Smooth muscle cell (in vitro differentiated cells): ENCODE data around the gene SLC12A2. TPM values are rescaled to one million over a fixed set of nuclear protein-coding genes. Genes with fewer than 3 reads are reported as not detected.

Experiments
- DNase-seq: peaks from one replicate; lab custom pipeline; 2025; ENCODE audit not compliant: unreplicated experiment; lab: John Stamatoyannopoulos, UW
- H2AFZ ChIP-seq: fragments of 200-600 bp; sonication (generic); 2 replicates; pipeline ENCODE4 v1.6.0; 2016; ENCODE audit warnings: antibody characterized with exemption, low read depth, mild to moderate bottlenecking
- H3F3A ChIP-seq: fragments of 200-600 bp; sonication (generic); 2 replicates; pipeline ENCODE4 v1.6.0; 2017; ENCODE audit warnings: antibody characterized with exemption, low read depth
- H3K27ac ChIP-seq: fragments of 200-600 bp; sonication (generic); 2 replicates; pipeline ENCODE4 v1.5.1; 2016; ENCODE audit warnings: low read depth, mild to moderate bottlenecking
- H3K27me3 ChIP-seq: fragments of 200-600 bp; sonication (generic); 2 replicates; pipeline ENCODE4 v1.6.1; 2016; ENCODE audit warnings: low read depth, mild to moderate bottlenecking
- H3K36me3 ChIP-seq: fragments of 200-600 bp; sonication (generic); 2 replicates; pipeline ENCODE4 v1.5.1; 2016; ENCODE audit warnings: low read depth
- H3K4me1 ChIP-seq: fragments of 200-600 bp; sonication (generic); 2 replicates; pipeline ENCODE4 v1.5.1; 2016; ENCODE audit warnings: low read depth
- H3K4me2 ChIP-seq: fragments of 200-600 bp; sonication (generic); 2 replicates; pipeline ENCODE4 v1.6.0; 2016; ENCODE audit warnings: mild to moderate bottlenecking
- H3K4me3 ChIP-seq: fragments of 200-600 bp; sonication (generic); 2 replicates; pipeline ENCODE4 v1.5.1; 2016; ENCODE audit warnings: mild to moderate bottlenecking
- H3K79me2 ChIP-seq: fragments of 200-600 bp; sonication (generic); 2 replicates; pipeline ENCODE4 v1.6.0; 2016; ENCODE audit warnings: low read depth, mild to moderate bottlenecking
- H3K9ac ChIP-seq: fragments of 200-600 bp; sonication (generic); 2 replicates; pipeline ENCODE4 v1.6.0; 2016; ENCODE audit warnings: low read depth
- H3K9me3 ChIP-seq: fragments of 200-600 bp; sonication (generic); replicated peaks from 2 replicates; pipeline ENCODE4 v1.5.1; 2016; ENCODE audit warnings: low read depth
- H4K20me1 ChIP-seq: fragments of 200-600 bp; sonication (generic); 2 replicates; pipeline ENCODE4 v1.6.0; 2016; ENCODE audit warnings: low read depth
- WGBS: methylation state at CpG from one replicate; pipeline ENCODE4 v1.1.7; 2016; ENCODE audit warnings: low lambda C conversion rate; 5-methylcytosine and 5-hydroxymethylcytosine counted together
- polyA plus RNA-seq: library from polyadenylated mRNA; unstranded; fragments of >200 nt; fragmentation: Nextera tagmentation; extraction: Ambion mirVana; gene quantifications from 2 replicates; pipeline ENCODE4 v1.2.1, GENCODE V29; 2016
- total RNA-seq: library from RNA; depleted of rRNA; stranded (reverse); fragments of >200 nt; gene quantifications from 2 replicates; pipeline ENCODE4 v1.2.3, GENCODE V29; 2014
- TF ChIP-seq, protein P1 (sequence below): fragments of 200-600 bp; sonication (generic); IDR thresholded peaks from 2 replicates; pipeline ENCODE4 v1.5.1; 2017; ENCODE audit warnings: borderline replicate concordance, mild to moderate bottlenecking, antibody characterized with exemption; ENCODE audit not compliant: insufficient read depth, poor library complexity, severe bottlenecking

The SLC12A2 gene
- total and polyA plus RNA-seq, 2 experiments from 2014 or later: 5.5 to 17.2 TPM

- no peak overlapping the region for H3K4me2 ChIP-seq
- no peak for DNase-seq
- no peak overlapping the region for H3K9ac ChIP-seq
- H2AFZ ChIP-seq: no peak overlapping the region
- peaks cover 49% of the 10 kb centered on the region for H3K79me2 ChIP-seq
- H4K20me1 ChIP-seq: no peaks in the 10 kb centered on the region
- peaks cover 11% of the 10 kb centered on the region for H3K36me3 ChIP-seq
- no peak overlapping the region for H3K27ac ChIP-seq
- TF ChIP-seq, protein P1, sequence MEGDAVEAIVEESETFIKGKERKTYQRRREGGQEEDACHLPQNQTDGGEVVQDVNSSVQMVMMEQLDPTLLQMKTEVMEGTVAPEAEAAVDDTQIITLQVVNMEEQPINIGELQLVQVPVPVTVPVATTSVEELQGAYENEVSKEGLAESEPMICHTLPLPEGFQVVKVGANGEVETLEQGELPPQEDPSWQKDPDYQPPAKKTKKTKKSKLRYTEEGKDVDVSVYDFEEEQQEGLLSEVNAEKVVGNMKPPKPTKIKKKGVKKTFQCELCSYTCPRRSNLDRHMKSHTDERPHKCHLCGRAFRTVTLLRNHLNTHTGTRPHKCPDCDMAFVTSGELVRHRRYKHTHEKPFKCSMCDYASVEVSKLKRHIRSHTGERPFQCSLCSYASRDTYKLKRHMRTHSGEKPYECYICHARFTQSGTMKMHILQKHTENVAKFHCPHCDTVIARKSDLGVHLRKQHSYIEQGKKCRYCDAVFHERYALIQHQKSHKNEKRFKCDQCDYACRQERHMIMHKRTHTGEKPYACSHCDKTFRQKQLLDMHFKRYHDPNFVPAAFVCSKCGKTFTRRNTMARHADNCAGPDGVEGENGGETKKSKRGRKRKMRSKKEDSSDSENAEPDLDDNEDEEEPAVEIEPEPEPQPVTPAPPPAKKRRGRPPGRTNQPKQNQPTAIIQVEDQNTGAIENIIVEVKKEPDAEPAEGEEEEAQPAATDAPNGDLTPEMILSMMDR: no peak
- H3K9me3 ChIP-seq: peaks cover 13% of the 10 kb centered on the region
- no peaks in the 10 kb centered on the region for H3K4me1 ChIP-seq
- no peak overlapping the region for H3K4me3 ChIP-seq
- no peaks in the 10 kb centered on the region for H3F3A ChIP-seq
- no peaks in the 10 kb centered on the region for H3K27me3 ChIP-seq
- 96% methylated on average over 5 of the region's 5 CpGs for WGBS
These were observed 16.4 kb downstream of the SLC12A2 start for GRCh38 chr5:128099944-128100343.

DNA sequence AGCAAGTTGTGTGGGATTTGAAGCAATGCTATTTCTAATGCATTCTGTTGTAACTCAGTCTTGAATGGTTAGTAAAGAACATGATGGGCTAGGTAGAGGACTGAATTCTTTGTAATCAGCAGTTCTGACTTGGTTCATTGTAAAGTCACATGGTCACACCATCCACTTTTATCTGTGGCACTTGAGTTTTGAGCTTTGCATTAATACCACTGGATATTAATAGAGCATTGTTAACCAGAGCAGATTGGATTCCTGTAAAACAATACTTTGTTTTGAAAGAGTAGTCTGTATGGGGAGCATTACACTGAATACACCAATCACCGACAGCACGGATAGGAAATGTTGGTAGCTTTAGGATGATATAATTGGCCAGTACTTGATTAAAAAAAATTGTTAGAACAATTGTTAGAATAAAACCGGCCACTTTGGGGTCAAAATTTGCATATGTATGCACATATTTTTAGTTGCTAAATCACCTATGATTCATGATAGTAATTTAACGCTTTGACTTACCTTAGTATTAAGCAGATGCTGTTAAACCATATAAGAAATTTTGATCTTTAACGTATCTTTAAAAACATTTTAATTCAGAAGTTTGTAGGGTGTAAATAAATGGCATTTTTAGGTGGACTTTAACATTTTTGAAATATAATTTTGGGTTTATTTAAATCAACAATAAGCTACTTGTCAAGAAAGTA, 17.4 kb downstream of the SLC12A2 start:
- Histone ChIP-seq H3K27ac (no peak overlapping the region), H3K27me3 (no peaks in the 10 kb centered on the region), H3K36me3 (peaks cover 11% of the 10 kb centered on the region), H3K4me2 (no peak overlapping the region), H3K4me1 (no peaks in the 10 kb centered on the region), H3F3A (no peaks in the 10 kb centered on the region), H3K9ac (no peak overlapping the region), H3K4me3 (no peak overlapping the region), H2AFZ (no peak overlapping the region), H3K9me3 (peaks cover 13% of the 10 kb centered on the region), H4K20me1 (no peaks in the 10 kb centered on the region), H3K79me2 (peaks cover 42% of the 10 kb centered on the region)
- DNase-seq: no peak
- TF ChIP-seq, protein P1: no peak
- 91% methylated on average over 5 of the region's 5 CpGs for WGBS

DNA sequence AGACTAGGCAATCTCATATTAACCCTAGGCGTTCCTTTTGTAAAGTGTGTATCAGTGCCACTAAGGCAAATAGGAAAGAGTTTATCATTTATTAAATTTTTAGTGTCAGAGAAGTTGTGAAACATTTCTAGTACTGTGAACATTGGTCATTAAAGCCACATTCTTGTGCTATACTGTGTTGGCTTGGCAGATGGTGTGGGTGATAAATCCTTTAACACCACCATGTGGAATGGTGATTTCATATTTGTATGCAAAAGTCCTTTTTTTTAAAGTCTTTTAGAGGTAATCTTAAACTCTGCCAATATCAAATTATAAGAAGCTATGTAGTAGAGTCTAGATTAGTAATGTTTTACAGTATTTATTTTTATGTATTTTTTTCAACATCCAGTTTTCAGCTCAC, 18.1 kb downstream of the SLC12A2 start:
- Histone ChIP-seq H3K4me2 (no peak overlapping the region), H3K27me3 (no peaks in the 10 kb centered on the region), H3K27ac (no peak overlapping the region), H4K20me1 (no peaks in the 10 kb centered on the region), H3K9ac (no peak overlapping the region), H3K79me2 (peaks cover 46% of the 10 kb centered on the region), H3K4me3 (no peak overlapping the region), H3K36me3 (peaks cover 11% of the 10 kb centered on the region), H3F3A (no peaks in the 10 kb centered on the region), H2AFZ (no peak overlapping the region), H3K9me3 (peaks cover 13% of the 10 kb centered on the region), H3K4me1 (no peaks in the 10 kb centered on the region)
- 90% methylated on average over 1 of the region's 1 CpG for WGBS
- TF ChIP-seq, protein P1: no peak
- DNase-seq: no peak

GRCh38 chr5:128105203-128105602, 21.6 kb downstream of the SLC12A2 start:
- H3K4me1 ChIP-seq: no peaks in the 10 kb centered on the region
- no peak overlapping the region for H3K27ac ChIP-seq
- H4K20me1 ChIP-seq: no peaks in the 10 kb centered on the region
- H3K79me2 ChIP-seq: peaks cover 40% of the 10 kb centered on the region
- H3K4me2 ChIP-seq: no peak overlapping the region
- H2AFZ ChIP-seq: no peak overlapping the region
- H3K9me3 ChIP-seq: no peaks in the 10 kb centered on the region
- no peak for DNase-seq
- H3K9ac ChIP-seq: no peak overlapping the region
- H3K4me3 ChIP-seq: no peak overlapping the region
- no peaks in the 10 kb centered on the region for H3K27me3 ChIP-seq
- H3F3A ChIP-seq: no peaks in the 10 kb centered on the region
- WGBS: 90% methylated on average over 7 of the region's 7 CpGs
- no peaks in the 10 kb centered on the region for H3K36me3 ChIP-seq
- TF ChIP-seq, protein P1: no peak
